HG02610 (cell line): Measurements from ENCODE around the gene DOCK11.

Experiments
- ATAC-seq: cut with Tn5 transposase; IDR thresholded peaks from one replicate; pipeline ENCODE4 v1.9.1; 2021; ENCODE audit warnings: mild to moderate bottlenecking, moderate library complexity; ENCODE audit not compliant: unreplicated experiment

DOCK11 gene

GRCh38 chrX:118623062-118623461 lies 127.4 kb downstream of the DOCK11 start:
- ATAC-seq = no peak

- ATAC-seq = no peak
These were observed 130.7 kb downstream of the DOCK11 start for GRCh38 chrX:118626346-118626745.

GRCh38 chrX:118627084-118627758 lies 131.6 kb downstream of the DOCK11 start:
- ATAC-seq = no peak

GRCh38 chrX:118630848-118631247 lies 135.2 kb downstream of the DOCK11 start:
- ATAC-seq = no peak

- peak; percentile 67 for ATAC-seq
These were observed 136.0 kb downstream of the DOCK11 start for GRCh38 chrX:118631586-118631985.

GRCh38 chrX:118632862-118633261 lies 137.2 kb downstream of the DOCK11 start:
- ATAC-seq = peak; percentile 54

GRCh38 chrX:118633530-118633929 lies 137.9 kb downstream of the DOCK11 start:
- no peak for ATAC-seq

- no peak for ATAC-seq
These were observed 138.7 kb downstream of the DOCK11 start for GRCh38 chrX:118634336-118634735.

- no peak for ATAC-seq
These were observed 142.4 kb downstream of the DOCK11 start for GRCh38 chrX:118637997-118638396.

GRCh38 chrX:118644378-118644777 lies 148.8 kb downstream of the DOCK11 start:
- no peak for ATAC-seq

- no peak for ATAC-seq
These were observed 157.1 kb downstream of the DOCK11 start for GRCh38 chrX:118652717-118653116.

- no peak for ATAC-seq
These were observed 158.7 kb downstream of the DOCK11 start for GRCh38 chrX:118654331-118654730.

GRCh38 chrX:118655561-118656246 lies 160.1 kb downstream of the DOCK11 start:
- ATAC-seq = no peak

GRCh38 chrX:118657413-118657812 lies 161.8 kb downstream of the DOCK11 start:
- no peak for ATAC-seq

GRCh38 chrX:118660085-118660484 lies 164.5 kb downstream of the DOCK11 start:
- no peak for ATAC-seq

GRCh38 chrX:118665204-118665603 lies 169.6 kb downstream of the DOCK11 start:
- ATAC-seq = no peak

- ATAC-seq = no peak
These were observed 170.9 kb downstream of the DOCK11 start for GRCh38 chrX:118666521-118666920.

GRCh38 chrX:118669435-118669834 lies 173.8 kb downstream of the DOCK11 start:
- ATAC-seq = no peak

- no peak for ATAC-seq
These were observed 179.8 kb downstream of the DOCK11 start for GRCh38 chrX:118675326-118675965.

GRCh38 chrX:118675966-118676349 lies 180.3 kb downstream of the DOCK11 start:
- no peak for ATAC-seq

GRCh38 chrX:118677318-118677717 lies 181.7 kb downstream of the DOCK11 start:
- no peak for ATAC-seq

- ATAC-seq = no peak
These were observed 183.7 kb downstream of the DOCK11 start for GRCh38 chrX:118679290-118679689.
